ENCODE data around the gene SLC22A23. TPM values are rescaled to one million over a fixed set of nuclear protein-coding genes. Genes with fewer than 3 reads are reported as not detected.

Gene SLC22A23
- total and polyA plus RNA-seq, 2 experiments from 2014 or later = 6.1 to 38.3 TPM

- H3K4me1 Mint-ChIP-seq = peaks cover 13% of the 10 kb centered on the region
- Histone ChIP-seq H2AFZ (no peak overlapping the region), H4K20me1 (replicated peaks; ENCODE audit: insufficient read depth) (peaks cover 12% of the 10 kb centered on the region), H3K4me2 (no peak overlapping the region), H3K27ac (ENCODE audit: low read depth) (no peak overlapping the region), H3K79me2 (replicated peaks; ENCODE audit: insufficient read depth) (peaks cover 4% of the 10 kb centered on the region; the same call in 1 of the 2 replicates), H3K4me1 (ENCODE audit: insufficient read depth) (no peaks in the 10 kb centered on the region), H3F3A (replicated peaks; ENCODE audit: low read depth) (peaks cover 17% of the 10 kb centered on the region; the same call in 1 of the 2 replicates), H3K4me3 (no peak overlapping the region), H3K9me2 (ENCODE audit: insufficient read depth) (no peaks in the 10 kb centered on the region), H3K27me3 (ENCODE audit: insufficient read depth) (no peaks in the 10 kb centered on the region), H3K36me3 (ENCODE audit: insufficient read depth) (peaks cover 16% of the 10 kb centered on the region)
- no peaks in the 10 kb centered on the region; the same call in 2 of the 3 replicates for H3K9me3 Mint-ChIP-seq
- peaks cover 59% of the 10 kb centered on the region for H3K36me3 Mint-ChIP-seq (ENCODE audit: low read depth)
- H3K27me3 Mint-ChIP-seq (ENCODE audit: insufficient read depth, low read depth, poor library complexity) = peaks cover 19% of the 10 kb centered on the region
- TF ChIP-seq ZNF331 (CRISPR knock-in tag; IDR thresholded peaks at IDR 0.05; ENCODE audit: low read depth) (no peak), EZH2 (IDR thresholded peaks at IDR 0.05; ENCODE audit: low read depth, unreplicated experiment) (no peak), EZH2phosphoT487 (IDR thresholded peaks at IDR 0.05; ENCODE audit: unreplicated experiment) (no peak), JUNB (IDR thresholded peaks at IDR 0.05; ENCODE audit: unreplicated experiment) (no peak), ZNF114 (CRISPR knock-in tag; IDR thresholded peaks at IDR 0.05) (no peak), NANOG (IDR thresholded peaks at IDR 0.05; ENCODE audit: borderline replicate concordance) (no peak), STAT1 (IDR thresholded peaks at IDR 0.05; ENCODE audit: unreplicated experiment) (no peak), POLR2AphosphoS5 (IDR thresholded peaks at IDR 0.05; ENCODE audit: low read depth) (no peak), CREB1 (CRISPR knock-in tag; IDR thresholded peaks at IDR 0.05; ENCODE audit: low read depth) (no peak)
- TF ChIP-seq, protein P1, sequence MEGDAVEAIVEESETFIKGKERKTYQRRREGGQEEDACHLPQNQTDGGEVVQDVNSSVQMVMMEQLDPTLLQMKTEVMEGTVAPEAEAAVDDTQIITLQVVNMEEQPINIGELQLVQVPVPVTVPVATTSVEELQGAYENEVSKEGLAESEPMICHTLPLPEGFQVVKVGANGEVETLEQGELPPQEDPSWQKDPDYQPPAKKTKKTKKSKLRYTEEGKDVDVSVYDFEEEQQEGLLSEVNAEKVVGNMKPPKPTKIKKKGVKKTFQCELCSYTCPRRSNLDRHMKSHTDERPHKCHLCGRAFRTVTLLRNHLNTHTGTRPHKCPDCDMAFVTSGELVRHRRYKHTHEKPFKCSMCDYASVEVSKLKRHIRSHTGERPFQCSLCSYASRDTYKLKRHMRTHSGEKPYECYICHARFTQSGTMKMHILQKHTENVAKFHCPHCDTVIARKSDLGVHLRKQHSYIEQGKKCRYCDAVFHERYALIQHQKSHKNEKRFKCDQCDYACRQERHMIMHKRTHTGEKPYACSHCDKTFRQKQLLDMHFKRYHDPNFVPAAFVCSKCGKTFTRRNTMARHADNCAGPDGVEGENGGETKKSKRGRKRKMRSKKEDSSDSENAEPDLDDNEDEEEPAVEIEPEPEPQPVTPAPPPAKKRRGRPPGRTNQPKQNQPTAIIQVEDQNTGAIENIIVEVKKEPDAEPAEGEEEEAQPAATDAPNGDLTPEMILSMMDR (conservative IDR thresholded peaks at IDR 0.05; ENCODE audit: low read depth in 2 of 2) = no peak
- TF ChIP-seq, protein P2, sequence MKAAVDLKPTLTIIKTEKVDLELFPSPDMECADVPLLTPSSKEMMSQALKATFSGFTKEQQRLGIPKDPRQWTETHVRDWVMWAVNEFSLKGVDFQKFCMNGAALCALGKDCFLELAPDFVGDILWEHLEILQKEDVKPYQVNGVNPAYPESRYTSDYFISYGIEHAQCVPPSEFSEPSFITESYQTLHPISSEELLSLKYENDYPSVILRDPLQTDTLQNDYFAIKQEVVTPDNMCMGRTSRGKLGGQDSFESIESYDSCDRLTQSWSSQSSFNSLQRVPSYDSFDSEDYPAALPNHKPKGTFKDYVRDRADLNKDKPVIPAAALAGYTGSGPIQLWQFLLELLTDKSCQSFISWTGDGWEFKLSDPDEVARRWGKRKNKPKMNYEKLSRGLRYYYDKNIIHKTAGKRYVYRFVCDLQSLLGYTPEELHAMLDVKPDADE (IDR thresholded peaks at IDR 0.05) = no peak
- TF ChIP-seq, protein P3, sequence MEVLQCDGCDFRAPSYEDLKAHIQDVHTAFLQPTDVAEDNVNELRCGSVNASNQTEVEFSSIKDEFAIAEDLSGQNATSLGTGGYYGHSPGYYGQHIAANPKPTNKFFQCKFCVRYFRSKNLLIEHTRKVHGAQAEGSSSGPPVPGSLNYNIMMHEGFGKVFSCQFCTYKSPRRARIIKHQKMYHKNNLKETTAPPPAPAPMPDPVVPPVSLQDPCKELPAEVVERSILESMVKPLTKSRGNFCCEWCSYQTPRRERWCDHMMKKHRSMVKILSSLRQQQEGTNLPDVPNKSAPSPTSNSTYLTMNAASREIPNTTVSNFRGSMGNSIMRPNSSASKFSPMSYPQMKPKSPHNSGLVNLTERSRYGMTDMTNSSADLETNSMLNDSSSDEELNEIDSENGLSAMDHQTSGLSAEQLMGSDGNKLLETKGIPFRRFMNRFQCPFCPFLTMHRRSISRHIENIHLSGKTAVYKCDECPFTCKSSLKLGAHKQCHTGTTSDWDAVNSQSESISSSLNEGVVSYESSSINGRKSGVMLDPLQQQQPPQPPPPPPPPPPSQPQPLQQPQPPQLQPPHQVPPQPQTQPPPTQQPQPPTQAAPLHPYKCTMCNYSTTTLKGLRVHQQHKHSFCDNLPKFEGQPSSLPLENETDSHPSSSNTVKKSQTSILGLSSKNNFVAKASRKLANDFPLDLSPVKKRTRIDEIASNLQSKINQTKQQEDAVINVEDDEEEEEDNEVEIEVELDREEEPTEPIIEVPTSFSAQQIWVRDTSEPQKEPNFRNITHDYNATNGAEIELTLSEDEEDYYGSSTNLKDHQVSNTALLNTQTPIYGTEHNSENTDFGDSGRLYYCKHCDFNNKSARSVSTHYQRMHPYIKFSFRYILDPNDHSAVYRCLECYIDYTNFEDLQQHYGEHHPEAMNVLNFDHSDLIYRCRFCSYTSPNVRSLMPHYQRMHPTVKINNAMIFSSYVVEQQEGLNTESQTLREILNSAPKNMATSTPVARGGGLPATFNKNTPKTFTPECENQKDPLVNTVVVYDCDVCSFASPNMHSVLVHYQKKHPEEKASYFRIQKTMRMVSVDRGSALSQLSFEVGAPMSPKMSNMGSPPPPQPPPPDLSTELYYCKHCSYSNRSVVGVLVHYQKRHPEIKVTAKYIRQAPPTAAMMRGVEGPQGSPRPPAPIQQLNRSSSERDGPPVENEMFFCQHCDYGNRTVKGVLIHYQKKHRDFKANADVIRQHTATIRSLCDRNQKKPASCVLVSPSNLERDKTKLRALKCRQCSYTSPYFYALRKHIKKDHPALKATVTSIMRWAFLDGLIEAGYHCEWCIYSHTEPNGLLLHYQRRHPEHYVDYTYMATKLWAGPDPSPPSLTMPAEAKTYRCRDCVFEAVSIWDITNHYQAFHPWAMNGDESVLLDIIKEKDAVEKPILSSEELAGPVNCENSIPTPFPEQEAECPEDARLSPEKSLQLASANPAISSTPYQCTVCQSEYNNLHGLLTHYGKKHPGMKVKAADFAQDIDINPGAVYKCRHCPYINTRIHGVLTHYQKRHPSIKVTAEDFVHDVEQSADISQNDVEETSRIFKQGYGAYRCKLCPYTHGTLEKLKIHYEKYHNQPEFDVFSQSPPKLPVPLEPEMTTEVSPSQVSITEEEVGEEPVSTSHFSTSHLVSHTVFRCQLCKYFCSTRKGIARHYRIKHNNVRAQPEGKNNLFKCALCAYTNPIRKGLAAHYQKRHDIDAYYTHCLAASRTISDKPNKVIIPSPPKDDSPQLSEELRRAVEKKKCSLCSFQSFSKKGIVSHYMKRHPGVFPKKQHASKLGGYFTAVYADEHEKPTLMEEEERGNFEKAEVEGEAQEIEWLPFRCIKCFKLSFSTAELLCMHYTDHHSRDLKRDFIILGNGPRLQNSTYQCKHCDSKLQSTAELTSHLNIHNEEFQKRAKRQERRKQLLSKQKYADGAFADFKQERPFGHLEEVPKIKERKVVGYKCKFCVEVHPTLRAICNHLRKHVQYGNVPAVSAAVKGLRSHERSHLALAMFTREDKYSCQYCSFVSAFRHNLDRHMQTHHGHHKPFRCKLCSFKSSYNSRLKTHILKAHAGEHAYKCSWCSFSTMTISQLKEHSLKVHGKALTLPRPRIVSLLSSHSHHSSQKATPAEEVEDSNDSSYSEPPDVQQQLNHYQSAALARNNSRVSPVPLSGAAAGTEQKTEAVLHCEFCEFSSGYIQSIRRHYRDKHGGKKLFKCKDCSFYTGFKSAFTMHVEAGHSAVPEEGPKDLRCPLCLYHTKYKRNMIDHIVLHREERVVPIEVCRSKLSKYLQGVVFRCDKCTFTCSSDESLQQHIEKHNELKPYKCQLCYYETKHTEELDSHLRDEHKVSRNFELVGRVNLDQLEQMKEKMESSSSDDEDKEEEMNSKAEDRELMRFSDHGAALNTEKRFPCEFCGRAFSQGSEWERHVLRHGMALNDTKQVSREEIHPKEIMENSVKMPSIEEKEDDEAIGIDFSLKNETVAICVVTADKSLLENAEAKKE (CRISPR knock-in tag; IDR thresholded peaks at IDR 0.05) = no peak
- TF ChIP-seq, protein P4, sequence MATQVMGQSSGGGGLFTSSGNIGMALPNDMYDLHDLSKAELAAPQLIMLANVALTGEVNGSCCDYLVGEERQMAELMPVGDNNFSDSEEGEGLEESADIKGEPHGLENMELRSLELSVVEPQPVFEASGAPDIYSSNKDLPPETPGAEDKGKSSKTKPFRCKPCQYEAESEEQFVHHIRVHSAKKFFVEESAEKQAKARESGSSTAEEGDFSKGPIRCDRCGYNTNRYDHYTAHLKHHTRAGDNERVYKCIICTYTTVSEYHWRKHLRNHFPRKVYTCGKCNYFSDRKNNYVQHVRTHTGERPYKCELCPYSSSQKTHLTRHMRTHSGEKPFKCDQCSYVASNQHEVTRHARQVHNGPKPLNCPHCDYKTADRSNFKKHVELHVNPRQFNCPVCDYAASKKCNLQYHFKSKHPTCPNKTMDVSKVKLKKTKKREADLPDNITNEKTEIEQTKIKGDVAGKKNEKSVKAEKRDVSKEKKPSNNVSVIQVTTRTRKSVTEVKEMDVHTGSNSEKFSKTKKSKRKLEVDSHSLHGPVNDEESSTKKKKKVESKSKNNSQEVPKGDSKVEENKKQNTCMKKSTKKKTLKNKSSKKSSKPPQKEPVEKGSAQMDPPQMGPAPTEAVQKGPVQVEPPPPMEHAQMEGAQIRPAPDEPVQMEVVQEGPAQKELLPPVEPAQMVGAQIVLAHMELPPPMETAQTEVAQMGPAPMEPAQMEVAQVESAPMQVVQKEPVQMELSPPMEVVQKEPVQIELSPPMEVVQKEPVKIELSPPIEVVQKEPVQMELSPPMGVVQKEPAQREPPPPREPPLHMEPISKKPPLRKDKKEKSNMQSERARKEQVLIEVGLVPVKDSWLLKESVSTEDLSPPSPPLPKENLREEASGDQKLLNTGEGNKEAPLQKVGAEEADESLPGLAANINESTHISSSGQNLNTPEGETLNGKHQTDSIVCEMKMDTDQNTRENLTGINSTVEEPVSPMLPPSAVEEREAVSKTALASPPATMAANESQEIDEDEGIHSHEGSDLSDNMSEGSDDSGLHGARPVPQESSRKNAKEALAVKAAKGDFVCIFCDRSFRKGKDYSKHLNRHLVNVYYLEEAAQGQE (IDR thresholded peaks at IDR 0.05; ENCODE audit: unreplicated experiment) = no peak
- no peak overlapping the region for H3K4me3 Mint-ChIP-seq
- ATAC-seq (no peak), DNase-seq (ENCODE audit: low spot score) (no peak)
- H3K27ac Mint-ChIP-seq = no peak overlapping the region
Observed at GRCh38 chr6:3273707-3274521, 182.9 kb downstream of the SLC22A23 start.
